Measurements from ENCODE around the gene NLRC5.

NLRC5 gene

DNA sequence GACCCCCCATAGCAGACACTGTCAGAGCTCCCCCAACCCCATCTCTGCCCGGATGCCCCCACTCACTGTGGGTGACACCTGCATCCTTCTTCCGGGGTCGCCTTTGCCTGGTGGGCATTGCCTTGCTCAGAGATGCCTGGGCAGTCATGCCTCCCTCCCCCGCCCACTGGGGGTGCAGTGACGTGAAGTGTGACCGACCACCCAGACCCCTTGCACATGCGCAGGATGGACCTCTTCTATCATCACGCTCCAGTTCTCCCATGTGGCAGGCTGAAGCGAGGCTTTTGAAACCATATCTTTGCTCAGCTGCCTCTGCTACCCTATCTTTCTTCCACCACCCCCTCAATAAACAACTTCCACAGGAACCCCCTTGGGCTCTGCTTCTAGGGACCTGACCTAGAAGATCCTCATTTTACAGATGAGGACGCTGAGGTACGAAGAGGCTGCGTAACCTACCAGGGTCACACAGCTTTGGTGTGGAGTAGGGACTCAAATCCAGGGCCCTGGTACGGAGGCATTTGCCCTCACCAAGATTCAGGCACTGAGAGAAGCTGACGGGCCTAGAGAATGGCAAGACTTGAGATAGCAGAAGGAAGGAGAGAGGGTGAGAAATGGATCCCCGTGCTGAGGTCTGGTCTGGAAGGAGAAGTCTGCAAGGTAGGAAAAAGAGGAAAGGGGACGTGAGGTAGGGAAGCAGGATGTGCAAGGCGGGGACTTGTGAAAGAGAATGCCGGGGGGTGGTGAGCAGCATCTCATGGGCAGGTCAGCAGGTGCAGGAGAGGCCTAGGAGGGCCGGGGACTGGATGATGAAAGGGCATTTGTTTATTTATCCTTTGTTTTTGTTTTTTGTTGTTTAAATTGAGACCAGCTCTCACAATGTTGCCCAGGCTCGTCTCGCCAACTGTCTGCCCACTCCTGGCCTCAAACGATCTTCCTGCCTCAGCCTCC lies 14.4 kb downstream of the NLRC5 start:
- peak; percentile 8 for DNase-seq

DNA sequence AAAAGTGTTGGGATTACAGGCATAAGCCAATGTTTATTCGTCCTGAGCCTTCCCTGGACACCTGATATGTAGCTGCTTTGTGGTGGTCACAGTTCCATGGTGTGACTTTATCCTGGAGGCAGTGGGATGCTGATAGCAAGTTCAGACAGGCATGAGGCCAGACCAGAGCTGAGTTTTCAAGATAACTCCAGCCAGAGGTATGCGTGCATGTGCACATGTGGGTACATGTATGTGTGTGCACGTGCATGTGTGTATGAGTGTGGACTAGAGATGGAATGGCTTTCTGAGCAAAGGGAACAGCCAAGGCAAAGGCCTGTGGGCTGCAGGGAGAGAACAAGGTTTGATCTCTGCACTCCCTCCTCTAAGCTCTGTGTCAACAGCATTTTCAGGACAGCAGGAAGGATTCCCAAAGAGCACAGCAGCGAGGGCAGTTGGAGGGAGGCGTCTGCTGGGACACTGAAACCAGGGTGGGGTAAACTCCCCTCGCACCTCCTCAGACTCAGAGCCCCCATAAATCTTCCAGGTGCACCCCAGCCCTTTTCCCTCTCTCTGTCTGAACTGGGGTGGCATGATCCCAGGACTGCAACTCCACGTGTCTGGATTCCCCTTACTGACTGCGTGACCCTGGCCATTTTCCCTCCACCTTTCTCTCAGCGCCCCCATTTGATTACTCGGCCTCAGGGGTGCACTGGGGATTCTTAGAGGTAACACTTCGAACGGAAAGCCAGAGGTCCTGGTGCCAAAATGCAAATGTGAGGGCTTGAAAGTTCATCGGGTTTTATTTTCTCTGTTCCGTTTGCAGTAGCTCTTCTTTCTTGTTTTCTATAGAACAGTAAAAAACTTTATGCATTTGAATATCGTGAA lies 15.3 kb downstream of the NLRC5 start:
- peak; percentile 2 for DNase-seq

DNA sequence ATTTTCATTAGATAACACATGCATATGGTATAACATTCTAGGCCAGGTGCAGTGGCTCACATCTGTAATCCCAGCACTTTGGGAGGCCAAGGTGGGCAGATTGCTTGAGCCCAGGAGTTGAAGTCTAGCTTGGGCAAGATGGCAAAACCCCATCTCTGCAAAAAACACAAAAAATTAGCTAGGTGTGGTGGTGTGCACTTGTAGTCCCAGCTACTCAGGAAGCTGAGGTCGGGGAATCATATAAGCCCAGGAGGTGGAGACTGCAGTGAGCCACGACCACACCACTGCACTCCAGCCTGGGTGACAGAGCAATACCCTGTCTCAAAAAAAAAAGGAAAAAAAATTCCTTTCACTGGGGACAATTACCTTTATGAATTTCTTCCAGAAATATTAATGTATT lies 16.2 kb downstream of the NLRC5 start:
- DNase-seq = peak; percentile 36

DNA sequence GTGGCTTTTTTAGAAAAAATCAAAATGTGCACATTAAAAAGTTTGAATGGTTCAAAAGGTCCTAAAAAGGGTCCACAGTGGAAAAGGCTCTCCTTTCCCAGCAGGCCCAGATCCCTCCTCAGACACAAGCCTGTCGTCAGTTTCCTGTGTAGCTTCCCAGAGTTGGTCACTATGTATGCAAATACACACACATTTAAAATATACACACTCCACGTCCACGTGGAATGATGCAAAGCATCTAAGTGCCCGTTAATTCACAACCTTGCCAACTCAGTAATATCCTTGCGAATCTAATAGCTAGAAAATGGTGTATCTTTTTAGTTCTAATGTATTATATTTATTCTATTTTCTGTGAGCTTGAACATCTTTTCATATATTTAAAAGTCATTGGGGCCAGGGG lies 17.7 kb downstream of the NLRC5 start:
- DNase-seq = peak; percentile 1

DNA sequence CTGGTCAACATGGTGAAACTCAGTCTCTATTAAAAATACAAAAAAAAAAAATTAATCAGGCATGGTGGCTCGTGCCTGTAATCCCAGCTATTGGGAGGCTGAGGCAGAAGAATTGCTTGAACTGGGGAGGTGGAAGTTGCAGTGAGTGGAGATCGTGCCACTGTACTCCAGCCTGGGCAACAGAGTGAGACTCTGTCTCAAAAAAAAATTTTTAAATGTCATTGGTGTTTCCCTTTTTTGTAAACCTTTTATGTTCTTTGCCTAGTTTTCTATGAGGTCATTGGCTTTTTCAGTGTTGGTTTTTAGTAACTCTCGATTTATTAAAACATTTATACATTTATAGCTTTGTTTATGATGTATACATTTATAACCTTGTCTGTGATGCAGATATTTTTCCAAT lies 18.2 kb downstream of the NLRC5 start:
- no peak for DNase-seq

DNA sequence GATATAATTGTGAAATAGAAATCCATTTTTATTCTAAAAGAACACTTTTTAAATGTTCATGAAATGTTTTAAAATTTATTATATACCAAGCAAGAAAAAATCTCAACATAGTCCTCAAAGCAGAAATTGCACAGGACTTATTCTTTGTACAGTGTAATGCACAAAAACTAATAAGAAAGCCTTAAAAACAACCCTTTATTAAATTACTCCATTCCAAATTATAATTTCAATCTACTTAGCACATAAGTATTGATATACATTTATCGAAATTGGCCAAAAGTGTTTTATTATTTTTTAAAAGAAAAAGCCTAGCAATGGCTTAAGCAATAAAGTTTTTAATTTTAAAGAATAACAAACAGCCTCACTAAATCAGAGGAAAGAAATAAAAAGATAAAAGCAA lies 19.1 kb downstream of the NLRC5 start:
- DNase-seq = no peak

DNA sequence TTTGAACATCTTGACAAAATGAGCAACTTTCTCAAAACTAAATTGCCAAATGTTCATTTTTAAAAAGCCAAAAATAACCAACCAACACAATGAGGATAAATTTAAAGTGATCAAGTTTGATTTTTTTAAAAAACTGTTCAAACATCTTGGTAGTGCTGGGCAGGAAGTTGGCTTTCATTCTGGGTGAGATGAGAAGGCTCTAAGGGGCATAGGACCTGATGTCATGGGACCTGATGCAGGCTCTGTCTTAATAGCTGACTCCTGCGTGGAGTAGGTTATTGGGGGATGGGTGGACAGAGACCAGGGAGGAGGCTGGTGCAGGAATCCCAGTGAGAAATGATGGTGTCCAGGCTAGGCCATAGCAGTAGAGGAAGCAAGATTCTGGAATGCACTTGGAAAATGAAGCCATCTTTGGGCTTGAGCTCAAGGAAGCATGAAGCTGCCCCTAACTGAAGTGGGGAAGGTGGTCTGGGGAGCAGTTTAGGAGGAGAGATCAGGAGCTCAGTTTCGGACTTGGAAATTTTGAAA lies 20.4 kb downstream of the NLRC5 start:
- peak; percentile 46 for DNase-seq

DNA sequence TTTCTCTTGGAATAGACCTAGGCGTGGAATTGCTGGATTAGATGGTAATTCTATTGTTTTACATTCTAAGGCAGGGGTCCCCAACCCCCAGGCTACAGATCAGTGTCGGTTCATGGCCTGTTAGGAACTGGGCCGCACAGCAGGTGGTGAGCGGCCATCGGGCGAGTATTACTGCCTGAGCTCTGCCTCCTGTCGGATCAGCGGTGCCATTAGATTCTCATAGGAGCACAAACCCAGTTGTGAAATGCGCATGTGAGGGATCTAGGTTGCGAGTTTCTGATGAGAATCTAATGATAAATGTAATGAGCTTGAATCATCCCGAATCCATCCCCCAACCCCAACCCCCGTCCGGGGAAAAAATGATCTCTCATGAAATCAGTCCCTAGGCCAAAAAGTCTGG lies 23.0 kb downstream of the NLRC5 start:
- DNase-seq = peak; percentile 2

DNA sequence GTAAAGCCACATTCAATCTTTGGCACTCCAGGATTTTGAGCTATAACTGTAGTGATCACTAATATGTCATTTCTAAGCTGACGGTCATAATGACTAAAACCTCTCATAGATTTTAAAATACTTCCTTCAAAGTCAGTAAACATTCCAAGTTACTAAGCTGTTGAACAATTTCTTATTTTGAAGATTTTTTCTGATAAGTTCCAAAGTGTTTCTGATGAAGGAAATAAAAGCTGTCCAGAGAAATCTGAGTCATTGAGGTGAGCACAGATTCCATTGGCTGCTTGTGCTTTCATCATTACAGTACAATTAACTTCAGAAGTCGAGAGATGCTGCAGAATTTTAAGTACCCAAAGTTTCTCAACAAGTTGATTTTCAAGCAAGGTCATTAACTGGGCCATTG lies 23.9 kb downstream of the NLRC5 start:
- DNase-seq = peak; percentile 6

DNA sequence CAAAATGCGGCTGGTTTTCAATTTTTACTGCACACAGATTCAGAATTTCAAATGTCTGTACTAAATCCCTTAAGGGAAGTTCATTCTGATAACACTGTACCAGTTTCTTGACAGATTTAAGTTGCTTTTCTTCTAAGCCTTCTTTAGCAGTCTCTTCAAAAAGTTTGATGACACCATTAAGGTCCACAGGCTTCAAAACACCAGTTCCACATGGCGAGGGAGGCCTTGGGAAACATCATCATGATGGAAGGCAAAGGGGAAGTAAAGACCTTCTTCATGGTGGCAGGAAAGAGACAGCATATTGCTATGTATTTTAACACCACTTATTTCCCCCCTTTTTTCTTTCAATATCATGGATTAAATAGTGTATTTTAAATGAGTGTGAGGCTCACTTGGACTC lies 24.5 kb downstream of the NLRC5 start:
- DNase-seq = peak; percentile 9

DNA sequence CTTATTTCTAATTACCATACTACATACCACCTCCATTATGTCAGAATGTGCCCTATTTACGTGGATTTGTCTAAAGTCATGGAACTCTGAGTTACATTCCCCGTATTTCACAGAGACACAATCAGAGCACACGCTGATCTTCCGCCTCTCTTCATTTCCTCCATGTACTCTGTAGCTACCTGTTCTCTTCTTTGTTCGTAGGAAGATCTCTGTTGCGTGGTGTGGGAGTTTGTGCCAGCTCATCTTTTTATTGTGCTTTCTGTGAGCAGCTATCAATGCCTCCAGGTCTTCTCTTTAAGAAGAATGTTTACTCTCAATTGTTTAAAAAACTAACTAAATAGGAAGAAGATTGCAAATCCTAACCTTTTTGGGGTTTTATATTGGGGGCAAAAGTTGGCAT lies 26.9 kb downstream of the NLRC5 start:
- DNase-seq = peak; percentile 58

DNA sequence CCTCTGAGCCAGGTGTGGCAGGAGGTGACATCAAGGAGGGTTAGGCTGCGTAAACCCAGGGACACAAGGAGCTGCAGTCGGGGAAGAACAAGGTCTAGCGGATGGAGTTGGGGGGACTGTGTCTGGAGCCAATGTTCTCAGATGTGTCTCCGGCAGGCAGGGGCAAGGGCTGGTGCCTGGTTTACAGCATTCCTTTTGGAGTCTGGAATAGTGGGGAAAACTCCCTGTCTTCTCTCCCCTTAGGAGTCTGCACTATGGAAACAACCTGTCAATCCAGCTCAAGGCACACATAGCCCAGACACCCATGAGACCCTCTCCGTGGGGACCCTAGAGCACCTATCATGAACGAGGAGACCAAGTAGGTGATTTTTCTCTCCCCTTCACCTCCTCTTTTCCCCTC lies 27.5 kb downstream of the NLRC5 start:
- peak; percentile 4 for DNase-seq

DNA sequence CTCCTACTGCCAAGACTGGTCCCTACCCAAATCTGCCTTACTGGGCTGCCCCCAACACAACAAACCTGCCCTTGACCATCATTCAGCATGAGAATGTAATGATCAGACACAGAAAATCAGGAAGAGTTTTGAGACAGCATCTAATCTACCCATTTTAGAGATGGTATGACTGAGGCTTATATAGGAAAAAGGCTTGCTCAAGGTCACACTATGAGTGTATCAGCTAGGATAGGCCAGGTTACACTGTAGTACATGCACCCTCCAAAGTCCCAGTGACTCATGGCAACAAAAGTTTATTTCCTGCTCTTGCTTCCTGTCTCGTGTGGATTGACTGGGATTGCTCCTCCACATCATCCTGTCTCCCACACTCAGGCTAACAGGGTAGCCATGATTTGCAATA lies 27.9 kb downstream of the NLRC5 start:
- peak; percentile 2 for DNase-seq

DNA sequence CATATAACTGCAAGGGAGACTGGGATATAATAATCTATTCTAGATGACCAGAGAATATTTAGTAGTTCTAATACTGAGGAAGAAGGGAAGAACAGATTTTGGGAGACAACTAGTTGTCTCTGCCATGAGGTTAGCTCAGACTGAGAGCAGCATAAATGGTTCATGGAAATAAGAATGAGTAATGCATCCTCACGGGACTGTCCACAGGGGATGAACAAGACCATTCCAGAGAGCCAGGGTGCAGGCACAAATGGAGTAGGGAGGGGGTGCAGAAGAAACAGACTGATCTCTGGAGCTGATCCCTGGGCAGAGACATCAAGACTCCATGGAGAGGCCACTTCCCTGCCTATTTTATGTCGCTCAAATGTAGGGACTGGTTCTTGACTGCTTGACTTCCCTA lies 30.4 kb downstream of the NLRC5 start:
- no peak for DNase-seq

DNA sequence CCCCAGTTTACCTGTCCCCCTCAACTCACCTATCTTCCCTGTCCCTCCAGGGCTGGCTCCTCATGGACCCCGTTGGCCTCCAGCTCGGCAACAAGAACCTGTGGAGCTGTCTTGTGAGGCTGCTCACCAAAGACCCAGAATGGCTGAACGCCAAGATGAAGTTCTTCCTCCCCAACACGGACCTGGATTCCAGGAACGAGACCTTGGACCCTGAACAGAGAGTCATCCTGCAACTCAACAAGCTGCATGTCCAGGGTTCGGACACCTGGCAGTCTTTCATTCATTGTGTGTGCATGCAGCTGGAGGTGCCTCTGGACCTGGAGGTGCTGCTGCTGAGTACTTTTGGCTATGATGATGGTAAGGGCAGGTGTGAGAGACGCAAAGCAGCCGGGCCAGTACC lies 31.3 kb downstream of the NLRC5 start:
- peak; percentile 1 for DNase-seq

DNA sequence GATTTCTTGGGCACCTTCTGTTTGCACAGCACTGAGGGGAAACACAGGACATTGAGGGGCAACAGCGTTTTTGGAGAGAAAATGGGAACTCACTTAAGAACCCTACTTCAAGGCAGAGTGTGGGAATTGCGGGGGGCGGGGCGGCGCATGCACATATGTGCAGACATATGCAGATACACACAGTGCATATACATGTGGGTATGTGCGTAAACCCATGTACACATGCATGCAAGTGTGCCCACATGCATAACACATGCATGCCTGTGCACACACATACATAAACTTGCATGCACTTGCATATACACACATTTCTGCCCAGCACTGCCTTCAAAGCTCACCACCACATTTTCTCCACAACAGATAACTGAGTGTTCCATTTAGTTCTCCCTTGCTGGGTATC lies 32.4 kb downstream of the NLRC5 start:
- DNase-seq = peak; percentile 4

DNA sequence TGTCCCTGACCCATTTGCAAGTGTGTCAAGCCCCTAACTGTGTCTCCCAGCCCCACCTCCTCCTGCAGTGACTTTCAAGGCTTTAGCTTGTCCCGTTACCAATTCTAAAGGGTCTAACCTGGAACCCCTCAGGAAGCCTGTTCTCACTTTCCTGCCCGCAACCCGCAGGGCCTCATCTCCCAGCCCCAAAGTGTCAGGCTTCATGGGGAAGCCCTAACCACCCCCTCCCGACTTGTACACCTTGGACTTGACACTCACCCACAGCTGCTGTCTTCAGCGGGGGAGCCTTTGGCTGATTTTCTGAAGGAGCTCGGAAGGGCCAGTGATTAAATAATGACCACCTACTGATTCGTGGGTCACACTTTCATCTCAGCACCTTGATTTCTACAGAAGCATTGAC lies 33.1 kb downstream of the NLRC5 start:
- no peak for DNase-seq

DNA sequence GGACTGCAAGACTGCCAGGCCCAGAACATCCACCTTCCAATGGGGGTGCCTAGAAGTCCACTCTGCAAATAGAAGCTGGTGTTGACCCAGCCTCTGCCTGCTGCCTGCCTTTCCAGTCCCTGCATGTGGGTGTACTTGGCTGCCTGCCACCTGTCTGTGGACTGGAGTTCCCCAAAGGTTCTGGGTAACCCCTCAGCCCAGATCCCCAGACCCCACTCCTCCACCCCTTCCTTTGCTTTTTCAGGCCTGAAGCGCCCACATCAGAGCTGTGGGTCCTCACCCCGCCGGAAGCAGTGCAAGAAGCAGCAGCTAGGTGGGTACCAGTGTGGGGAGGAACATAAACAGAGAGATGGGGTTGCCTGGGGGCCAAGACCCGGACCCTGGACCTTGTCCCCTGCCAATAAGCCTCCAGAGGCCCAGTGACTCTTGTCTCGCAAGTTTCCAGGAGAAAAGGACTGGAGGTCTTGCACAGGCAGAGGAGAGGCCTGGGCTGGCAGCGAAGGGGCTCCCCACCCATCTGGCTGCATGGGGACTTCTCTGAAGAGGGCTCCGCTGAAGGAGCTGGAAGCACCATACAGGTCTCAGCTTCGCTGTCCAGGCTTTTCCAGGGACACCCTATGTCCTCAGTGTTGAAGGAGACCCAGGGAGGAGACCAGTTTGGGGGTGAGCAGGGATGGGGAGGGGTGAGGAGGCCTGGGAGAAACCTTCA lies 34.3 kb downstream of the NLRC5 start:
- peak; percentile 84 for DNase-seq

DNA sequence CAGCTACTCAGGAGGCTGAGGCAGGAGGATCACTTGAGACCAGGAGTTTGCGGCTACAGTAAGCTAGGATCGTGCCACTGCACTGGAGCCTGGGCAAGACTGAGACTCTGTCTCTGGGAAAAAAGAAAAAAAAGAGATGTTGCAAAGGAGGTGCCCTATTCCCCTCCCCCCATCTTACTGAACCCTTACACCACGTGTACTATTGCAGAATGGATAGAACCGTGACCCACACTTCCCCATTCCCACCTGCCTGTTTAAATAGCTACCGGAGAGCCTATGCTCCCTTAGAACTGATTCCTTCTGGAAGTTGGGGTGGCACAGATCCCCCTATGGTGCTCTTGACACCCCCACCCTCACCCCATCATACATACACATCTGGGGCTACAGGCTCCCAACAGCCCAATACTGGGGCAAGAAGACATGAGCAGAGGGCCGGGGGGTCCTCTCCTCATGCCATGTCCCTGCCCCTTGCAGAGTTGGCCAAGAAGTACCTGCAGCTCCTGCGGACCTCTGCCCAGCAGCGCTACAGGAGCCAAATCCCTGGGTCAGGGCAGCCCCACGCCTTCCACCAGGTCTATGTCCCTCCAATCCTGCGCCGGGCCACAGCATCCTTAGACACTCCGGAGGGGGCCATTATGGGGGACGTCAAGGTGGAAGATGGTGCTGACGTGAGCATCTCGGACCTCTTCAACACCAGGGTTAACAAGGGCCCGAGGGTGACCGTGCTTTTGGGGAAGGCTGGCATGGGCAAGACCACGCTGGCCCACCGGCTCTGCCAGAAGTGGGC lies 35.7 kb downstream of the NLRC5 start:
- no peak for DNase-seq

DNA sequence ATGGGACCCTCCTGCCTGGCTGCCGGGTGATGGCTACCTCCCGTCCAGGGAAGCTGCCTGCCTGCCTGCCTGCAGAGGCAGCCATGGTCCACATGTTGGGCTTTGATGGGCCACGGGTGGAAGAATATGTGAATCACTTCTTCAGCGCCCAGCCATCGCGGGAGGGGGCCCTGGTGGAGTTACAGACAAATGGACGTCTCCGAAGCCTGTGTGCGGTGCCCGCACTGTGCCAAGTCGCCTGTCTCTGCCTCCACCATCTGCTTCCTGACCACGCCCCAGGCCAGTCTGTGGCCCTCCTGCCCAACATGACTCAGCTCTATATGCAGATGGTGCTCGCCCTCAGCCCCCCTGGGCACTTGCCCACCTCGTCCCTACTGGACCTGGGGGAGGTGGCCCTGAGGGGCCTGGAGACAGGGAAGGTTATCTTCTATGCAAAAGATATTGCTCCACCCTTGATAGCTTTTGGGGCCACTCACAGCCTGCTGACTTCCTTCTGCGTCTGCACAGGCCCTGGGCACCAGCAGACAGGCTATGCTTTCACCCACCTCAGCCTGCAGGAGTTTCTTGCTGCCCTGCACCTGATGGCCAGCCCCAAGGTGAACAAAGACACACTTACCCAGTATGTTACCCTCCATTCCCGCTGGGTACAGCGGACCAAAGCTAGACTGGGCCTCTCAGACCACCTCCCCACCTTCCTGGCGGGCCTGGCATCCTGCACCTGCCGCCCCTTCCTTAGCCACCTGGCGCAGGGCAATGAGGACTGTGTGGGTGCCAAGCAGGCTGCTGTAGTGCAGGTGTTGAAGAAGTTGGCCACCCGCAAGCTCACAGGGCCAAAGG lies 36.8 kb downstream of the NLRC5 start:
- no peak for DNase-seq

DNA sequence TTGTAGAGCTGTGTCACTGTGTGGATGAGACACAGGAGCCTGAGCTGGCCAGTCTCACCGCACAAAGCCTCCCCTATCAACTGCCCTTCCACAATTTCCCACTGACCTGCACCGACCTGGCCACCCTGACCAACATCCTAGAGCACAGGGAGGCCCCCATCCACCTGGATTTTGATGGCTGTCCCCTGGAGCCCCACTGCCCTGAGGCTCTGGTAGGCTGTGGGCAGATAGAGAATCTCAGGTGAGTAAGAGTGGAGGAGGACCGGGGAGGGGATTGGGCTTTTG lies 37.4 kb downstream of the NLRC5 start:
- no peak for DNase-seq
